Aorta (tissue), 5 donors: Measurements from ENCODE around the gene CCDC33. TPM values are rescaled to one million over a fixed set of nuclear protein-coding genes. Genes with fewer than 3 reads are reported as not detected.

Source experiments
- ATAC-seq: fragments of 200-7000 bp; cut with Tn5 transposase; one replicate; pipeline ENCODE4 v1.9.1; 2022; ENCODE audit warnings: moderate library complexity; ENCODE audit not compliant: low FRiP score
- DNase-seq, 2 donors: peaks; one replicate each; pipeline ENCODE4 v3.0.0-alpha.2; 2020
- H3K27ac ChIP-seq, 2 donors: one replicate each; pipeline ENCODE4 v1.5.1; 2013; ENCODE audit warnings: low read length in 2 of 2, mild to moderate bottlenecking in 2 of 2, moderate library complexity in 2 of 2, control low read depth in 1 of 2, inconsistent platforms in 1 of 2, low read depth in 1 of 2
- H3K27me3 ChIP-seq, 2 donors: one replicate each; pipeline ENCODE4 v1.6.1; 2013; ENCODE audit warnings: control low read depth in 1 of 2, low read length in 1 of 2, mild to moderate bottlenecking in 1 of 2, moderate library complexity in 1 of 2; ENCODE audit not compliant: insufficient read depth in 2 of 2, control insufficient read depth in 1 of 2
- H3K36me3 ChIP-seq, 2 donors: one replicate each; pipeline ENCODE4 v1.6.1; 2013; ENCODE audit warnings: control low read depth in 1 of 2, low read length in 1 of 2, mild to moderate bottlenecking in 1 of 2; ENCODE audit not compliant: insufficient read depth in 2 of 2, control insufficient read depth in 1 of 2
- H3K4me1 ChIP-seq, 2 donors: one replicate each; pipeline ENCODE4 v1.6.1; 2013; ENCODE audit warnings: low read length in 2 of 2, control low read depth in 1 of 2, mild to moderate bottlenecking in 1 of 2, moderate library complexity in 1 of 2; ENCODE audit not compliant: insufficient read depth in 2 of 2, control insufficient read depth in 1 of 2
- H3K4me3 ChIP-seq, 2 donors: one replicate each; pipeline ENCODE4 v1.5.1; 2013; ENCODE audit warnings: low read length in 2 of 2, control low read depth in 1 of 2, mild to moderate bottlenecking in 1 of 2
- H3K9me3 ChIP-seq: one replicate; pipeline ENCODE4 v1.6.1; 2013; ENCODE audit warnings: mild to moderate bottlenecking, low read length; ENCODE audit not compliant: control insufficient read depth
- WGBS, 2 donors: extraction: QIAGEN DNeasy Blood & Tissue Kit; methylation state at CpG; one replicate each; pipeline ENCODE4 v1.1.7; 2013; 5-methylcytosine and 5-hydroxymethylcytosine counted together
- intact Hi-C, 2 donors: fragments of 100-400 bp; cut with DNase I; formaldehyde crosslinking; loops; one replicate each; pipeline versions ENCODE4 v1.14.2 to v1.15.0; 2022
- polyA plus RNA-seq, 2 donors: library from polyadenylated mRNA; stranded (reverse); fragments of 200-250 nt; gene quantifications; one replicate each; pipeline ENCODE4 v1.2.3, GENCODE V29; 2013
- total RNA-seq, 2 donors: library from RNA; stranded (reverse); fragmentation: NEBNext Ultra II Directional; extraction: Animal tissue kit (Norgen Biotek cat#: 25700); gene quantifications; one replicate each; pipeline ENCODE4 v1.2.1, GENCODE V29; 2021
- donor health status: healthy with polysubstance abuse.
- donor health status: Bipolar disorder and iron deficiency.
- donor health status: DM: no; HTN: no; CAD: no.
- donor health status: DM: no; HTN: no; CAD: no.
- donor health status: DM: yes; HTN: yes; CAD: no.

The CCDC33 gene
- total and polyA plus RNA-seq, 4 donors, result not detected

DNA sequence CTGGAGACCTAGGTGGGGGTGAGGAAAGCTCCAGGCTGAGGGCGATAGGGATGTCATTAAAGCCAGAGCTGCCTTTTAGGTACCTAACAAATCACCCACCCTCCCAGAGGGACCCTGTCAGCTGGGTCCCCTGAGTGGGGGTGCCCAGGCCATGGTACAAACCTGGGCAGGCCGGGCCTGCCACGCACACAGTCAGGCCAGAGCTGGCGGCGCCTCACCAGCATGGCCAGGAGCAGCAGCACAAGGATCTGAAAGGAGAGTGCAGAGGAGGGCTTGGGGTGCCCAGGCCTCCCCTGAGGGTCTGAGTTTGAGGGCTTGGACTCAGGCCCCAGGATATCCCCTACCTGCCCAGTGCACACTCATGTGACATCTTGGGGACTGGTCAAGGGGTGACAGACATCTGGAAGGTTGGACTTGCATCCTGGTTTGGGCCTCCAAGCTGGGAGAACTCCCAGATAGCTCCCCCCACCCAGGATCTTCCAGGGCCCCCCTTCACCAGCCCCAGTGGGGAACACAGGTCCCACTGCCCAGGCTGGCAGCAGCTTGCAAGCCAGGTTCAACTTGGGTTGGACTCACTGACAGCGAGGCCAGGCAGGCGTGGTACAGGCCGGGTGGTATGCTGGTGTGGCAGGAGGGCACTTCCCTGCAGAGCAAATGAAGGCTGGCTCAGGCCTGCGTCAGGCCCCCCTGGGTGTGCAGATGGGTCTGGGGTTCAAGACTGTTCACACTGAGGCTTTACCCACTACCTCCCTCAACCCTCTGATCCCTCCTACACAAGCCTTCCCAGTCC is 38.8 kb upstream of the CCDC33 start:
- WGBS, 2 donors, result 94 to 98% methylated on average over 9 of the region's 9 CpGs
- Histone ChIP-seq H3K36me3 (no peaks in the 10 kb centered on the region), H3K9me3 (no peaks in the 10 kb centered on the region), H3K4me3 (no peak overlapping the region), H3K27ac (no peak overlapping the region), H3K27me3 (no peaks in the 10 kb centered on the region), H3K4me1 (no peaks in the 10 kb centered on the region)
- intact Hi-C loops, result no loop called here
- no peak for DNase-seq
- no peak for ATAC-seq

DNA sequence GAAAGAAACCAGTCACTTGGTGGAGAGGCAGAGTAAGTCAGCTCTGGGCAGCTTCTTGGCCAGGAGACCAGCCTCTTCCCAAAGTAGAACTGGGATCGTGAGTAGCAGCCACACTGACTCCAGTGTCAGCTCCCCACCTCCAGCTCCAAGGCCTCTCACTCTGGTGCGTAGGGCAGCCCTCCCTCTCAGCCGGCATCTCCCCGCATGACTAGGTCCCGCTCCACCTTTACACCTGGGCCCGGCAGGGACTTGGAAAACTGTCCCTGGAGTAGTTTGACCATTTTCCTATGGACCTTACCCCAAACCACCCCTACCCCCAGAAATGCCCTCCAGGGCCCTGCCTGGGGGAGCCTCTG is 36.9 kb upstream of the CCDC33 start:
- Histone ChIP-seq H3K36me3 (no peaks in the 10 kb centered on the region), H3K4me1 (no peaks in the 10 kb centered on the region), H3K9me3 (no peaks in the 10 kb centered on the region), H3K27ac (no peak overlapping the region), H3K27me3 (no peaks in the 10 kb centered on the region), H3K4me3 (no peak overlapping the region)
- intact Hi-C loops, result no loop called here
- DNase-seq (no peak), ATAC-seq (no peak)
- WGBS, 2 donors, result 89 to 91% methylated on average over 6 of the region's 6 CpGs

DNA sequence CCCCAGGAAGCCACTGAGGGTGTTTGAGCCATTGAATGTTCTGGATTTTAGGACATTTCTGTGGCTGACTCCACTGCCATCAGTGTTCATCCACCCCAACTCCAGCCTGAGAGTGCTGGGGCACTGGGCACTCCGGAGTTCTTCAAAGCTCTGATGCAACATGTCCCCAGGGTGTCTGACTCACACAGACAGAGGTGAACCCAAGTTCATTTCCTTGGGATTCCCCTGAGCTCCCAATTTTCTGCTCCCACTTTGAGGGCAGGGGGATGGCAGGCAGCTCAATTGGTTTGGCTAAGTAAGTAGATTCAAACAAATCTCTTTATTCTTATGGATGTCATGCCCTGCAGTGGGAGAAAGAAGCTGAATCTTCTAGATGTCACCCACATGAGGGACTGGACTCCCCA is 35.7 kb upstream of the CCDC33 start:
- H3K36me3 ChIP-seq, result no peaks in the 10 kb centered on the region
- 7 to 10% methylated on average over 1 of the region's 1 CpG for WGBS, 2 donors
- no peak overlapping the region for H3K4me3 ChIP-seq
- peak; percentile 60 for ATAC-seq
- H3K27me3 ChIP-seq, result no peaks in the 10 kb centered on the region
- intact Hi-C loops, result no loop called here
- peak; percentile 80 to 83 for DNase-seq
- H3K27ac ChIP-seq, result no peak overlapping the region
- no peaks in the 10 kb centered on the region for H3K9me3 ChIP-seq
- no peaks in the 10 kb centered on the region for H3K4me1 ChIP-seq

DNA sequence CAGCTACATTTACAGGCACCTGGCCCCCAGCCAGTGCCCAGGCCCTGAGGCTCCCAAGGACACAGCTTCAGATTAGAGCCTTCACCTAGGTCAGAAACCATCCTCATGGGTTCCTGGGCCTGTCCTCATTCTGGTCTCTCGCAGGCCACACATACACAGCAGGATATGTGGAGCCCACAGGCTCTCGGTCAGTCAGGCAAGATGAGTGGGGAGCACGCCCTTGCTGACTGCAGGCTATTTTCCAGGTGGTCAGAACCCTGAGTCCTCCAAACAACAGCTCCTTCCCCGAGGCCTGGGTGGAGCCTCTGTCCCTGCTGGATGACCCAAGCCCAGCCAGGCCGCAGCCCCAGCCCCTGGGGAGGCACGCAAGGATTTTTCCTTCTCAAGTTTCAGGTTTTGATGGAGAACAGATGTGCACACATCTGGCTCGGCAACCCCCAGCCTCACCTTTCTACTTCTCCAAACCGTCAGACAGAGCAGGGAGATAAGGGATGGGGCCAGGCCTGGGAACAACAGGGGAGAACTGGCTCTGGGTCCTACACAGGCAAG is 35.2 kb upstream of the CCDC33 start:
- Histone ChIP-seq H3K27ac (no peak overlapping the region), H3K27me3 (no peaks in the 10 kb centered on the region), H3K4me1 (no peaks in the 10 kb centered on the region), H3K36me3 (no peaks in the 10 kb centered on the region), H3K9me3 (no peaks in the 10 kb centered on the region), H3K4me3 (no peak overlapping the region)
- 87 to 88% methylated on average over 8 of the region's 8 CpGs for WGBS, 2 donors
- ATAC-seq, result no peak
- DNase-seq, result no peak
- intact Hi-C loops, result no loop called here

DNA sequence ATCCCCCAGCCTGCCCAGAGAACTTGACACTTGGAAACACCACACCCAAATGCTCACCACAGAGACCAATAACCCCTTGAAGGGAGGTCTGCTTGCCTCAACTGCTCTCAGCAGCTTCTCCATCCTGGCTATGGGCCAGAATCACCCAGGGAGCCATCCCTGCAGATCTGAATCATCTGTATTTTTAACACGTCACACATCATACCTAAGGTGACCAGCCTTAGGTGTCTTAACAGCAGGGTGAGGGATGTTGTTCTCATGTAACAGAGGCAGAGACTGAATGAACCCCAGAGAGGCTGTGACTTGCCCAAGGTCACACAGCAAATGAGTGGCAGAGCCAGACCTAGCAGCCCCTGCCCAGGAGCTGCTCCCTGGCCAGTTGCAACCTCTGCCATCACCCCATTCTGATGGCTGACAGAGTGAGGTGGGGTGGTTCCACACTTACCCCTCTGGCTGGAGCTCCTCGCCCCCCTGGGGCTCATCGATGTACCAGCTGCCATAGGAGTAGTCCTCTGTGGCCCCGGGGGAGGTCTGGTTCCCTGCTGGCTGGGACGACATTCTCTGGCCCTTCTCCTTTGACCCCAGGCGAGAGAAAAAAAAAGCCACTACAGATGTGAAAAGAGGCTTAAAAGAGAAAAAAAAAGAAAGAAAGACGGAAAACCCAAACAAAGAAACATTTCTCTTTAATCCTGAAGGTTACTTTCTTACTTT is 34.3 kb upstream of the CCDC33 start:
- H3K4me1 ChIP-seq, result no peaks in the 10 kb centered on the region

DNA sequence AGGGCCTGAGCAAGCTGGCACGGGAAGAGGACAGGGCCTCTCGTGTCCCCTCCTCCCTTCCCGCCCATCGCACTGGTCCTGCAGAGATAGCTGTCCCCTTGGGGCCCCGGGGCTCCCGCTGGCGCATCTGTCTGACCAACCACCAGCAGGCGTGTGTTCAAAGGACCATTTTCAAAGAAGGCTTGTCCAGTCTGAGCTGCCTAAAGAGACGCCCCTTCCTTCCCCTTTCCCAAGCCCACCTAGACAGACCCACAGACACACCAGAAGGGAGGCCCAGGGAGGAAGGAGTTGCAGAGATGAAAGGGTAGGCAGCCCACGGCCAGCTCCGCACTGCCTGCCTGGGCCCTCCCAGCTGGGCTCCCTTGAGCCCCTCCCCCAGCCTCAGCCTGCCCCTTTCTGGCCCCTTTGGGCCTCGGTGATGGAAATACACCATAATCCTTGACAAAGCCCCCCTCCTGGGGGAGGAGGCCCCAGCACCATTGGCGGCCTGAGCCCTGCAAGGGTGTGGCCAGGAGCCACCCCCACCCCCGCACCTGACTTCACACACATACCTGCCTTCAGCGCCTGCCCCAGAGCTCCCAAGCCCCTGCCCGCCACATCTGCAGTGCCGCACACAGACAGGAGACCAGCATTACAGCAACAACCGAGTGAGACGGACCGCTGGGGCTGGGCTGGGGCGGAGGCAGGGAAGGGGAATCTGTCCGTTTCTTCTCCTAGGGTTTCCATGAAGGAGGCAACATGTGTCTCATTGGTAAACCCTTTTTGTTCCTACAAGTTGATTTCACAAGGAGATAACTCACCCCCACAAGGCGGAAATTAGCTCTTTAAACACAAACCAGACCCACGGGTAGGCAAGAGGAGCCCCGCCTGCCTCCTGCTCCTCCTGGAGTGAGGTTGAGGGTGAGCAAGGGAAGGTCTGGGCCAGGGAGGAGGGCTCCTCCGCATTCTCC is 33.4 kb upstream of the CCDC33 start, which contains the start of gene STRA6:
Gene STRA6 (minus strand): TSS at position 336 of the 950 bp plus-strand sequence. CDS start 520 bp downstream, outside the sequence.
- H3K4me1 ChIP-seq, result no peaks in the 10 kb centered on the region
- intact Hi-C loops, result no loop called here
- no peak for DNase-seq
- H3K9me3 ChIP-seq, result no peaks in the 10 kb centered on the region
- 72 to 80% methylated on average over 25 to 26 of the region's 26 CpGs for WGBS, 2 donors
- no peaks in the 10 kb centered on the region for H3K36me3 ChIP-seq
- ATAC-seq, result no peak
- no peak within 1 kb of the TSS for H3K4me3 ChIP-seq
- no peaks in the 10 kb centered on the region for H3K27me3 ChIP-seq
- H3K27ac ChIP-seq, result no peak within 1 kb of the TSS

More for the DNA sequence above, 34.3 kb upstream of the CCDC33 start:
- no peak for DNase-seq
- ATAC-seq, result no peak
- no peaks in the 10 kb centered on the region for H3K36me3 ChIP-seq
- H3K9me3 ChIP-seq, result no peaks in the 10 kb centered on the region
- 51 to 65% methylated on average over 7 of the region's 7 CpGs for WGBS, 2 donors
- H3K4me3 ChIP-seq, result no peak overlapping the region
- no peaks in the 10 kb centered on the region for H3K27me3 ChIP-seq
- H3K27ac ChIP-seq, result no peak overlapping the region
- intact Hi-C loops, result no loop called here

DNA sequence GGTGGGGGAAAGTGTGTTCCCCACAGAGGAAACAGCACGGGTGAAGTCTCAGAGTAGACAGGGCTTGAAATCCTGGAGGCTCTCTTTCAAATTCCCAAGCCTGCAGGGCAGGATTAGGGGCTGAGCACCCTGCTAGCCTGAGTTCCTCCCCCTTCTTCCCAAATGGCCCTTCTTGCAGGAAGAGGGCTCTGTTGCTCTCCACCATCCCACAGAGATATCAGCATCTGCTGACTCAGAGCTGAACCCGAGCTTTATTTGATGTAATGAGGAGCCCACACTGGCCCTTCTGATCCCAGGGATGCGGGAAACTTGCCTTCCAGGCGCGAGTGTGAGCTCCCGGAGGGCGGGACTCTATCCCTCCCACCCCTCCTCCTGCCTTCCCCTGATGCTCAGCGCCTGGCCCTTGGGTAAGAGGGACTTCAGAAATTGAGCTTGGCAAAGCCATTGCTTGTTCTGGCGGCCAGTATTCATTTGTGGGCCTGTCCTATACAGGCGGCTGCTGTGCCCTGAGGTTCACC is 32.2 kb upstream of the CCDC33 start:
- H3K27me3 ChIP-seq, result no peaks in the 10 kb centered on the region
- no peaks in the 10 kb centered on the region for H3K4me1 ChIP-seq
- H3K4me3 ChIP-seq, result no peak overlapping the region
- peak; percentile 90 to 92 for DNase-seq
- no peaks in the 10 kb centered on the region for H3K9me3 ChIP-seq
- H3K36me3 ChIP-seq, result no peaks in the 10 kb centered on the region
- H3K27ac ChIP-seq, result no peak overlapping the region
- intact Hi-C loops, result no loop called here
- 3 to 4% methylated on average over 10 of the region's 10 CpGs for WGBS, 2 donors
- ATAC-seq, result peak; percentile 81

DNA sequence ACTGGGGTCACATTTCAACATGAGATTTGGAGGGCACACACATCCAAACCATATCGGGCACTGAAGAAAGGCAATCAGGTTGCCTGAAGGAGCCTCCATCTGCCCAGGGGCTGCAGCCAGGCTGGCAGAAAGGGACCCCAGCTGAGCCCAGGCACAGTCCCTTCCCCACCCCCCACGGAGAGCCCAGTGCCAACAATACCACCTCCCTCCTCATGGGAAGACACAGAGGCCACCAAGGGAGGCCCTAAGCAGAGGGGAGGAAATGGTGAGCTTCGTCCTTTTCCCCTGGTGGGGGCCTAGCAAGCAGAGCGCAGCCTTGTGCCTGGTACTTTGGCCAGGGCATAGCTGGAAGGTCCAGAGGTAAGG is 30.6 kb upstream of the CCDC33 start:
- intact Hi-C loops, result loop anchor here in 1 of 2 donors (5.0 kb wide), 1 partner anchor 33 kb away; the partner anchor contains the start of gene ISLR

More for the DNA sequence above, 30.6 kb upstream of the CCDC33 start:
- H3K27ac ChIP-seq, result no peak overlapping the region
- 47 to 61% methylated on average over 4 of the region's 4 CpGs for WGBS, 2 donors
- no peaks in the 10 kb centered on the region for H3K27me3 ChIP-seq
- no peaks in the 10 kb centered on the region for H3K4me1 ChIP-seq
- no peak overlapping the region for H3K4me3 ChIP-seq
- no peak for DNase-seq
- no peak for ATAC-seq
- no peaks in the 10 kb centered on the region for H3K9me3 ChIP-seq
- H3K36me3 ChIP-seq, result no peaks in the 10 kb centered on the region
